ENCODE data around the gene DNAJB13.

The DNAJB13 gene

DNA sequence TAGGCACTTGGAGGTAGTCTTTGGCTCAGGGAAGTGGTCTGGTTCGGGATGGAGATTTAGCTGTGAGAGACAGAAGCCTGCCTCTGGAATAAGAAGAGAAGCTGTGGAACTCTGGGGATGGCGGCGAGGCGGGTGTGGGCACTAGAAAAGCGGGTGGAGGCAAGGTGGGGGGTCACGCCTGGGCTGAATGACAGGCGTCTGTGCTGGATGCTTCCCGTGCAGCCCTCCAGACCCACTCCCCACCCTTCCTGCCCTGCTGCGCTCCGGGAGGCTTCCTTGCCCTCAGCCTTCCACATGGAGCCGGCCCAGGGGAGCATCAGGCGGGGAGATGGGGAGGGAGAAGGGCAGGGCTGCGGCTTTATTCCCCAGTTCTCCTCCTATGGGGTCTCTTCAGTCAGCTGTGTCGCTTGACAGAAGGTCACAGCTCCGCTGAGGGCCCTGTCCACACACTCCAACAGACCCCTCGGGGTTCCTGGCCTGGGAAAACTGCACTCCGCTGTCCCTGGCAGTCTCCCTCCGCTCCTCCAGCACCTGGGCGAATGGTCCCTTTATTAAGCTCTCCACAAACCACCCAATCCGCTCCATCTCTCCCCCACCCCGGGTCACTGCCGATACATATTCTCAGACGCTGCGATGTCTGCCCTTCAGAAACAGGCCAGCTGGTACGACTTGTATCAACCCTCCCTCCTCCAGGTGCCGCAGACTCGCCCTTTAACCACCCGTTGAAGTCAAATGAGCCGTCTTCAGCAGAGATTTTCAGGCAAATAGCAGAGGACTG, 6.2 kb downstream of the DNAJB13 start:
- no peak for DNase-seq

DNA sequence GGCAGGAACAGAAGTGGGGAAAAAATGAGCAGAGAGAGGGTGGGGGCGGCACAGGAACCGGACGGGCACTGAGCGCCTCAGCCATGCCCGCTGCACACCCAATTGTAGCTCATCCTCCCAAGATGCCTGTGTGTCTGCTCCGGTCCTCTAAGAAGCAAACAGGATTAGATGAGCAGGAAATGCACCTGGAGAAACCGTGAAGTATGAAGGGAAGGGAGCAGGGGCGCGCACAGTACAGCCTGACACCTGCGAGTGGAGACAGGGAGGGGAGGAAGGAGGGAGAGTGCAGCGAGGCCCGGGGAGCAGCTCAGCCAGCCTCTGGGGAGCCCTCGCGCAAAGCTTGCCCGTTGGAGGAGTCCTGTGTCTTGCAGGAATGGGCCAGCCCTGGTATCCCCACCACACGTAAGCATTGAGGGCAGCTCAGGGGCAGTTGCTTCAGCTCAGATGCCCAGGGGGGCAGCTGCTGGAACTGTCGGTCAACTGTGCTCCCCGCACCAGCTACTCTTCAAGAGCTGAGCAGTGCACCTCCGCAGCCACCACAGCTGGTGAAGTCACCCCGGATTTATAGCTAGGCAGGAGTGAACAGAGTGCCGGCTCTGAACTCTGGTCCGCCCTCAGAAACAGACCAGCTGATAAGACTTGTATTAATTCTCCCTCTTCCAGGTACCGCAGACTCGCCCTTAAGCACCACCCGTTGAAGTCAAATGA, 7.0 kb downstream of the DNAJB13 start:
- no peak for DNase-seq

DNA sequence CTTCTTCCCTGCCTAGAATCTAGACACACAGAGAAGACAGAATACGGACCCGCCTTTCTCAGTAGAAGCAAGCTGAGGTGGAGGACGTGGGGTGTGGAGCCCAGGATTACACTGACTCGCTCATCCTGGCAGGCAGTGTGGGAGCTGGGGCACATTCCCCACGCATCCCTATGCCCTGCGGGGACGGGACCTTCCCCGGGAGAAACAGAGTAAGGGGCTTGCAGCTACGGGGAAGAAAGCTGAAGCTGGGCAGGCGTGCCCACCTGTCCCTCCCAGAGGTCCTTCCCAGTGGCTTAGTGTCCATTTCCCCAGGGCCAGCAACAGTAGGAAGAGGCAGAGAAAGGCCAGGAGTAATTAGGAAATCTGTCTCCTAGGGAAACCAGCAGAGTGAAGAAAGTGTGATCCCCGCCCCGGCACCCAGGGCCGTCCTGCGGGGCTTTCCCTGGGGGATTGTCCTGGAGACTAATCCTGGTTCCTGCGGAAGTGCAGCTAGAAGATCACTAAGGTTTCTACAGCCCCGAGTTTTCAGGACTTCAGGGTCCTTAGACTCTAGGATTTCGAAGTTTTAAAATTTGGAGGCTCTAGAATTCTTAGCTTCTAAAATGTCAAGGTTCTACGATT, 7.8 kb downstream of the DNAJB13 start:
- DNase-seq, result no peak

DNA sequence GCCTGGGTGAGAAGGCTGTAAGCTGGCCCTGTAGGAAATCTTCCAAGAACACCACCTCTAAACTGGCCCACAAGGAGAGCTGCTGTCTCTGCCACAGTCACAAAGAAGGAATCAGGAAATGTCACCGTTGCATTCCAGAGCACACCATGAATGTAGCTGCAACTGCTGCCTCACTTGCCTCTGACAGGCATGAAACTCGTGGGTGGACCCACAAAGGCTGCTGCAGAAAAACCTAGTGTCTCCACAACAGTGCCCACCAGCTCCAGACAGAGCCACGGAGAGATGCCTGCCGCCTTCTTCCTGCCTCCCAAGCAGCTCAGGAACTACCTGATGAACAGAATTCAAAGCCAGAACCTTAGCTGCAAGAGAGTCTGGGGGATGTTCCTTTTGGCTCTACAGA, 10.5 kb downstream of the DNAJB13 start:
- DNase-seq, result no peak

DNA sequence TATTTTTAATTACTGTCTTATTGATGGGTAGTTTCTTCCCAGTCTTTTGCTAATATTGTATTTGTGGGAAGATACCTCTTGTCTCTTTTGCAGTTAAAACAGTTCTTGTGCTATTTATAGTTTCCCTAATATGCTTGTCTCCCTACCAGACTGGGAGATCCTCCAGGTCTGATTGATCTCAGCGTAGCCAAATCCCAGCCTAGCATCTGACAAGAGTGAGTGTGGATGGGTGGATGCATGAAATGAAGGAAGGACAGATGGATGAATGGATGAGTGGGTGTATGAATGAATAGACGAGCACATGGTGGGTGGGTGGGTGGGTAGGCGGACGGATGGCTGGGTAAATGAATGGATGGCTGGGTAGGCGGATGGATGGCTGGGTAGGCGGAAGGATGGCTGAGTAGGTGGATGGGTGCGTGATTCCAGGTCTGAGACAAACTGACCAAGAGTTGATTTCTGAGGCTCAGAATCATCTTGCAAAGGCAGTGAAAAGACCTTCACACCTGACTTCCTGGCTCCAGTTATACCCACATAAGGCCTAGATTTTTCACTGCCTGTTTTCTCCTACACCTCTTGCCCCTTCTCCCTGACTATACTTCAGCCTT, 11.4 kb downstream of the DNAJB13 start:
- DNase-seq, result no peak

DNA sequence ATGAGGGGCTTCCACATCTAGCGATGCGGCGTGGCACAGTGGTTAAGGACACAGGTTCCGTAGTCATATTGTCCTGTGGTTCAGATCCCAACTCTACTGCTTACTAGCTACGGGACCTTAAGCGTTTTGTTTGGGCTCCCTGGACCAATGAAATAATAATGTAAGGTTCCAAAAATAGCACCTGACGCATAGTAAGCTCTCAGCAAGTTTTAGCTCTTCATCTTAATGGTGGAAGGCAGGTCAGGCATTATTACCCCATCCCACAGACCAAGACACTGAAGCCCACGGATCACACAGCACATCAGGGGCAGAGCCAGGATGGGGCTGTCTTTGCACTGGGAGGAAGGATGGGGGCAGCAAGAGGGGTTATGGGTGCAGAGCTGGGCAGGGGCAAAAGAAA, 13.0 kb downstream of the DNAJB13 start:
- no peak for DNase-seq

DNA sequence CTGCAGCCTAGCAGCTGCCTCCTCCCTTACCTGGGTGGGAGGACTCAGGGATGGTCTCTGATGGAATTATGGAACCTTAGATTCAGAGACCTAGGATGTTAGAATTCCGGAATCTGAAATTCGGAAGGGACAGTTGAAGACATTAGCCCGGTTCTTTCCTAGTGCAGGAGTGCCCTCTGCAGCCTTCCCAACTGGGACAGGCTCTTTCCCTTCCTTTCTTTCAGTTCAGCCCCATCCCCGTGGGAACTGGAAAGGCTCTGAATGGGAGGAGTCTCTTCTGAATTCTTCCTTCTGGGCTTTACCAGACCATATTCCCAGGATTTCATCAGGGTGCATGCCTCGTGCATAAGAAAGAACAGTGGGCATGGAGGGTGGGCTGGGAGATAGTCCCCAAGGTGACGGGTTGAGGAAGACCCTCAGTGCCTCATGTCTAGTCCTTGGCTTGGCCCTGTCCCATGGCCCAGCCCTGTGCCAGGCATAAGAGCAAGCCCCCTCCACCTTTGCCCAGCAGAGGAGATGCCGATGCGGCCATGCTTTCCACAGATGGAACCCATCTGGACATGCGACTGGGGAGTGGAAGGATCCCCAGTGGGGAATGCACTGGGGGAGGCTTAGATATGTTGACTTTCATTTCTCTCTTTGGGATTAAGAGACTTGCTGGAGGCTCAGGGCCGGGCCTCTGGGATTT, 14.4 kb downstream of the DNAJB13 start:
- DNase-seq, result no peak

DNA sequence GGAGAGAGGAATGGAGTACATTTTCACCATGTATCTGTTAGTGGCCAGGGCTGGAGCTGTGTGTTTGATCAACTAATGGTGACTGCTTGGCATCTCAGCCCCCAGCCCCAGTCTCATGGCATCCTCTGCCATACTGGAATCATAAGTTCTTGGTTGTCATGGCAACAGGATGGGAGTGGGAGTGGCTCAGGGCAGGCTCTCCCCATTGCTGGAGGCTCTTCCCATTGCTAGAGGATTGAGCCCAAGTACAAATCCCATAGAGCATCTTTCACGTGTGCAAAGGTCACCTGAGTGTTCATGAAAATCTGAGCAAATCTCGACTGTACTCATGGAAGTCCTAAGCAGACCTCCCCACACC, 14.9 kb downstream of the DNAJB13 start:
- no peak for DNase-seq

DNA sequence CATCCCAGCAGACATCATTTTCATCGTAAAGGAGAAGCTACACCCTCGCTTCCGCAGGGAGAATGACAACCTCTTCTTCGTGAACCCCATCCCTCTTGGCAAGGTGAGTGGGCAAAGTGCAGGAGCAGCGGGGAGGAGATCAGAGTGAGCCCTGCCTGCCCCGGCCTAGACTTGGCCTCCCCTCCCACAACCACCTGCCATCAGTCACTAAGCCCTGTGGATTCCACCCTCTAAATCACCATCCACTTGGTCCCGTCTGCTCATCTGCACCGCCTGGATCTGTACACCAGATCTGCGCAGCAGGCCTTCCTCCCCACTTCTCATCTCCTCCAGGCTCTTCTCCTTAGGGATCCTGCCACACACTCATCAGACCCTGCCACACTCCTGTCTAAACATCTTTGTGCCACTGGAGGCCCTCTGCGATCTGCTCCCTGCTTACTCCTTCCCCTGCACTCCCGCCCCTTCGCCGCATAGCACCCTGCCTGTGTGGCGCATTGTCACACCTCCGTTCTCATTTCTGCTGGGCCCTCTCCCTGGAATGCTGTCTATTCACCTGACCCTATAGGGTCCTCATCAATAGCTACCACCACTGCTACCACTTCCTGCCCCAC, 17.6 kb downstream of the DNAJB13 start:
- no peak for DNase-seq

DNA sequence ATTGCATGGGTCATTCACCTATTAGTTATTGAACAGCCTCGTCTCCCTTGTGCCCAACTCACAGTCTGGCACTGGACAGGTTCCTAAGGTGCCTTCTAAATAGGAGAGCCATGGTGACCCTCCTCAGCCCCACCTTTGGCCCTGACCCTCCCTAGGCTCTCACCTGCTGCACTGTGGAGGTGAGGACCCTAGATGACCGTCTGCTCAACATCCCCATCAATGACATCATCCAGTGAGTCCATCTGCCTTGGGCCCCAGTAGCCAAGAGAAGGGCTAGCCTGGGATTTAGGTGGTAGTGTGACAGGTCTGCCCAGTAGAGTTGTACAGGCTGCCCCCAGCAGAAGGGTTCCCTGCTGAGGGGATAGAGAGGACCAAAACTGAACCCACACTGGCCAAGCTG, 18.3 kb downstream of the DNAJB13 start:
- no peak for DNase-seq

DNA sequence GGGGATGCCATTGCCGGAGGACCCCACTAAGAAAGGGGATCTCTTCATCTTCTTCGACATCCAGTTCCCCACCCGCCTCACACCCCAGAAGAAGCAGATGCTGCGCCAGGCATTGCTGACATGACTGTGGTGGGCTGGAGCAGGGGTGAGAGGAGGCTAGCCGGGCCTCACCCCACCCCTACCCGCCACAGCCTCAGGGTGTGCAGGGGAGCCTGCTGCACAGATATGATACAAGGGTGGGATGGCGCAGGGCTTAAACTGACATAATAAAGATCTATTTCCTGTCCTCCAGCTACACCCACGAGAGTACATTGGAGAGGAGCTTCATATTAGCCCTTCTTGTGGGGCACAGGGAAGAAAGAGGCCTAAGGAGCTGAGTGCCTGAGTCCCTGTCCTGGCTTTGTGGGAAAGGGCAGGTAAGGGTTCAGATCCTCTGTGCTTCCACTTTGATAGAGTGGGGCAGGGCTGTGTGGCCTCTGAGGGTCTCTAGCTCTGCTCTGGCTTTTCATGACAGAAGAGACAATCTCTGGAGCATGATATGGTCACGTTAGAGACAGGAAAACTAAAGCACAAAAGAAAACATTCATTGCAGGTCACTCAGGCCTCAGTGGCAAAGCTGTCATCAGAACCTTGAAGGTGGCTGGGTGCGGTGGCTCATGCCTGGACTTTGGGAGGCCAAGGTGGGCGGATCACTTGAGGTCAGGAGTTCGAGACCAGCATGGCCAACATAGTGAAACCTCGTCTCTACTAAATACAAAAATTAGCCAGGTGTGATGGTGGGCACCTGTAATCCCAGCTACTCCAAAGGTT, 19.4 kb downstream of the DNAJB13 start:
- DNase-seq, result no peak

DNA sequence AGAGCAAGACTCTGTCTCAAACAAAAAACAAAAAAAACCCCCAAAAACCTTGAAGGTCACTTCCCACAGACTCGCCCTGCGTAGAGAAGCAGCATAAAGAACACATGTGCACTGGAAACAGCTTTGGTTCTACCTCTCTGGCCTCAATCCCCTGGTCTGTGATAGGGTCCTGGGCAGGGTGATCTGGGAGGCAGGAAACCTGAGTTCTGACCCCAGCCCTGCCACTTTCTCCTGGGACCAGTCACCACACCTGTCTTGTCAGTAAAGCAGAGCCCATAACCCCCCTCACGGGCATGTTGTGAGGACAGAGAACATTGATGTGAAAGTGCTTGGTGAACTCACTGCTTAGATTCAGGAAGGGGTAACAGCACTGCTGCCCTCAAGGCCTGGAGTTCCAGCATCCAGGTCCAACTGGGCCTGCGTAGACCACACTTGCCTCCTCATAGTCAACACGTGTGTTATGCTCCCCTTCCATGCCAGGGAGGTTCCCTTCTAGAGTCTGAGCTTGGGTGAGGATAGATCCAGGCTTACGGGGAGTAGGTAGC, 20.4 kb downstream of the DNAJB13 start:
- DNase-seq, result no peak

DNA sequence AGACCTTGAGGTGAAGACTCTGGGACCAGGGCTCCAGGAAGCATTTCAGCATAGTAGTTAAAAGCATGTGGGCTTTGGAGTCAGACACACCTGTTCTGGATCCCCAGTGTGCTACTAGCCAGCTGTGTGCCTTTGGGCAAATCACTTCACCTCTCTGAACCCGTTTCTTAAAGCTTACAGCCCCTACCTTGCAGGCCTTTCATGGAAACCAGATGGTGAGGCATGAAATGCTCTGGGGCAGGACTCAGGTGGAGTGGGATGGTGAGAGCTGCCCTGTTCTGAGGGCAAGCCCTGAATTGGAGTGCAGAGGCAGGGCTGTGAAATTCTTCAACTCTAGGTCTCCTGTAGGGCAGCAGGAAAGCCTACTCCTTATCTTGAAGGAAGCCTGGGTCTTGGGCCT, 21.4 kb downstream of the DNAJB13 start:
- no peak for DNase-seq

DNA sequence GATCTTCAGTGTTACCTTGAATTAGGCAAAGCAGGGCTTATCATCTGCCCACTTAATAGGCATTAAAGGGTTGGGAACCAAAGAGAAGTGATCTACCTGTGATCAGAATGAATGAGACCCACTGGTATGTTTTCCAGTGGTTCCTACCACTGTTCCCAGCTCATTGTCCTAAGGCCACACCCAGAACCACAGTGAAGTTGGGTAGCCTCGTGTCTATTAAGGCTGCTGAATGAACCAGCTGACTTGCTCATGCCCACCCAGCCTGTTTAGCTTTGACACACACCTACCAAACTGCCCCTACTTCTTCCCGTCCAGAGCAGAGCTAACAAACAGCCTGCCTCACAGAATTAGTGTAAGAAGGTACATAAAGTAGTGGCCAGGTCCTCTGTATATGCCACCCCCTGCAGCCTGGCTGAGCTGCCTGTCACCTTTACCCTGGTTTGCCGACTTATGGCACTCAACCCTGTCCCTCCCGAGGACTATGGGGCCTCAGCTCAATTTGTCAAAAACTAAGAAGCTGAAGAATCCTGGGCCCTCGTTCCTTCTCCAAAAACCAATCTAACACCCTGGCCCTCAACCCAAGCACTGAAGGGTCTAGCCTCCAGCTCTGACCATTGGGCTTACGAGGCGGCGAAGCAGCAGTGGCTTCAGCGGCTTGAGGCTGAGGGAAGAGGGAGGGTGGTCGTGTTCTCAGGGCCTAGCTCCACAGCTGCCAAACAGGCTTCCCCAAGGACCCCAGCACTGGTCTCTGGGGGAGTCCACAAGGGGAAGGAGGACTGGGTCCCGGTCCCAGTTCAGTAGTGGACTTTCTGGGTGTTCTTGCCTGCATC, 22.0 kb downstream of the DNAJB13 start:
- no peak for DNase-seq

DNA sequence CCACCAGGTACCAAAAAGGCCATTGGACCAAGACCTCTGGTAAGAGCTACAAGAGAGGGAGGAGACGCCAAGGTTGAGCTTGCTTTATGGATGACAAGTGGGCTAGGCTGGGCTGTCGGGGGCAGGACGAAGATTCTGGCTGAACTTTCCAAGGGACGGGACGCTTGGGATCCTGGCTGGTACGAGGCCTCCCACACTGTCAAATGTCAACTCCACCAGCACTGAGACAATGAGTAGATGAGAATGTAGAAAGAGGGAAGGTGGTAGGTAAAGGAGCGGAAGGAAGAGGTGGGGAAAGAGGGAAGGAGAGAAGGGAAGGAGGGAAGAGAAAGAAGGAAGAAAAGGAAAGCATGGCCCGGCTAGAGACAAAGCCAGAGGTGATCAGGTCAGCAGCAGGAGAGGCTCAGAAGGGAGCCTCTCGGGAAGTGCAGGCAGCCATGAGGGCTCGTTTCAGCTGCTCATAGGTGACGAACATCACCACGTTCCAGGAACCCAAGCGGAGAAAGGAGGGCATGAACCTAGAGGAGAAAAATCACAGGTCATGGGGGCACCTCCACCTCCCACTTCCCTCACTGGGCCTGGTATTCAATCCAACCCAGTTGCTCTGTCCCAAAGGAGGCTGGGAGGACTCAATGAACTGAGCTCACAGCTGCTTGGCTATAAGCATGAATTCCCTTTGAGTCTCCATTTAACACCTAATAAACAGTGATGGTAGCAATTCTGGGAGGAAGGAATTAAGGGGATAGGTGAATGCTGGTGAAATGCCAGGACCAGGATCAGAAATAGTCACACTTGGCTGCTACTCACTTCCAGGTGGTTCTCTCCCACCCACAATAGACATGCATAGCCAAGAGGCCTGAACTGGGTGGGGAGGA, 24.0 kb downstream of the DNAJB13 start:
- no peak for DNase-seq

DNA sequence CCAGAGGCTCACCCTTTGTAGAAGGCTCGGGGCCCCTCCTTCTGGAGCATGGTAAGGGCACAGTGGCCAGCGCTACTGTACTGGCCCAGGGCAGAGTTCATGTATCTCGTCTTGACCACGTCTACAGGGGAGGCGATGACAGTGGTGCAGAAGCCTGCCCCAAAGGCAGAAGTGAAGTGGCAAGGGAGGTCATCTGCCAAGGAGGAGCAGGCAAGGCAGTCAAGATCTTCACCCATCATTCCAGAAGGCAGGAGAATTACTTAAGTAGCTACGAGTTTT, 24.6 kb downstream of the DNAJB13 start:
- DNase-seq, result no peak

DNA sequence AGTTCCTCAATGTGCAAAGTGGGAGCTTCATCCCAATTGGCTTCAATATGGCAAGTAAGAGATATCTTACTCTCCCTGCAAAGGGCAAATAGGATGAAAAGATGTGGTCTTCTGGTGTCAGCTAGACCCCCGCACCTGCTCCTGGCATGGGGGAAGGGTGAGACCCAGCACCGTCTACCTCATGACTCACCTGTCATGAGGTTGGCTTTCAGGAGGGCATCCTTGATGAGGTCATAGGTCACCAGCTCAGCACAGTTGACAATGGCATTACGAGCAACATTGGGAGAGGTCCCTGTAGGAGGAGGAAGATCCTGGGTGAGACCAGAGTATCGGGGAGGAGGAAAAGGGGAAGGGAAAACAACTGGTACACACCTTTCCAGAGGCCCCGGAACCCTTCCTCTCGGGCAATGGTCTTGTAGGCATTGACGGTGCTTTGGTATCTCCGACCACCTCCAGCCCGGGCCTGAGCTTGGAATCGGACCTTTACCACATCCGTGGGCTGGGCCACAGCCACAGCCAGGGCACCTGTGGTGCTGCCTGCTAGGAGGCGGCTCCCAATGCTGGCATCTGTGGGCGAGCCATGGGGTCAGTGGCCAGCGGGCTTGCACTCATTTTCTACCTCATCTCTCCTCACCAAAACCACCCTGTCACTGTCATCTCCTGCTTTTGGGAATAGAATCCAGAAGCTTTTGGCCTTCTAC, 25.8 kb downstream of the DNAJB13 start:
- DNase-seq, result no peak

DNA sequence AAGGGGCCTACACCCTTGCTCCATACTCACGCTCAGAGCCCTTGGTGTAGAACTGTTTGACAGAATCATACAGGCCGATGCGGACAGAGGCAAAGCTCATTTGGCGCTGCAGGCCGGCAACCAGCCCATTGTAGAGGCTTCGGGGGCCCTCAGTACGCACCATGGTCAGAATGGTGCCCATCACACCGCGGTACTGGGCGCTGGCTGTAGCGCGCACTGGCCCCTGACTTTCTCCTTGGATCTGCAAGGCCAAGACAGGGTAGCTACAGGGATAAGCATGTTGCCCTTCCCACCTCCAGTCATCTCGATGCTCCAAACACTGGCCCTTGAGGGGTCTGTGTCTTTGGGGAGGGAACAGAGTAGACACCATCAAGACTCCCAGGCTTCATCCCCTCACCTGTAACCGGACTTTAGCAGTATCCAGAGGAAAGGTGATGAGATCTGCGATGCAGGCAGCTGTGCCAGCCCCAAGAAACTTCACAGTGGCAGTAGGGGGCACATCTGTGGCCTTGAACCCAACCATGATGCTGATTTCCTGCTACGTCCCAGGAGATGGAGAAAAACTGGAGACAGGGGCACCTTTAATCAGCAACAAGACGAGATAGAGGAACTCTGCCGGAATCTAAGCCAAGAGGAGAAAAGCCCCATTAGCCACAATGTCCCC, 27.2 kb downstream of the DNAJB13 start:
- no peak for DNase-seq
